Naive thymus-derived CD4-positive, alpha-beta T cell (primary cell): Measurements from ENCODE around the gene FSD2. TPM values are rescaled to one million over a fixed set of nuclear protein-coding genes. Genes with fewer than 3 reads are reported as not detected.

ENCODE experiments used
- ATAC-seq: fragments of 150-1000 bp; cut with Tn5 transposase; 2 replicates; pipeline ENCODE4 v1.10.0; 2021; ENCODE audit warnings: mild to moderate bottlenecking, moderate library complexity
- CTCF ChIA-PET: fragments of 350-600 bp; sonication (Branson Sonifier 250); formaldehyde crosslinking; loops from one replicate; lab custom pipeline; 2021; ENCODE audit warnings: antibody characterized with exemption; lab: Charles Lee
- POLR2A ChIA-PET: fragments of 350-600 bp; sonication (Branson Sonifier 250); formaldehyde crosslinking; loops from one replicate; lab custom pipeline; 2021; ENCODE audit warnings: antibody characterized with exemption, inconsistent platforms; lab: Charles Lee
- DNase-seq, 9 donors: peaks; one replicate each; pipeline versions ENCODE4 v3.0.0 to v3.0.0-alpha.2; 2020 to 2022; ENCODE audit warnings: mixed read lengths in 1 of 9
- H3K27ac ChIP-seq: one replicate; pipeline ENCODE4 v1.7.0; 2013; ENCODE audit warnings: mild to moderate bottlenecking, low read depth, low read length, moderate library complexity
- H3K27me3 ChIP-seq, 2 donors: one replicate each; pipeline ENCODE4 v1.7.0; 2013; ENCODE audit warnings: low read length in 2 of 2, mild to moderate bottlenecking in 2 of 2, moderate library complexity in 2 of 2; ENCODE audit not compliant: control insufficient read depth in 2 of 2, insufficient read depth in 2 of 2
- H3K36me3 ChIP-seq, 3 experiments: 1 replicate in 2 of 3; 2 replicates in 1 of 3; pipeline ENCODE4 v1.7.0; 2013; ENCODE audit warnings: low read length in 3 of 3, mild to moderate bottlenecking in 3 of 3, moderate library complexity in 1 of 3; ENCODE audit not compliant: insufficient read depth in 3 of 3, control insufficient read depth in 2 of 3
- H3K4me1 ChIP-seq, 2 donors: one replicate each; pipeline ENCODE4 v1.7.0; 2013; ENCODE audit warnings: low read length in 2 of 2, mild to moderate bottlenecking in 2 of 2, moderate library complexity in 1 of 2; ENCODE audit not compliant: control insufficient read depth in 2 of 2, insufficient read depth in 2 of 2
- H3K4me3 ChIP-seq: 2 replicates; pipeline ENCODE4 v1.7.0; 2013; ENCODE audit warnings: mild to moderate bottlenecking, low read length
- H3K9me3 ChIP-seq, 3 experiments: 1 replicate in 2 of 3; 2 replicates in 1 of 3; pipeline ENCODE4 v1.7.0; 2013; ENCODE audit warnings: low read length in 3 of 3; ENCODE audit not compliant: control insufficient read depth in 2 of 3
- H3K27ac Mint-ChIP-seq, 9 donors: one replicate each; pipeline ENCODE4 v1.8.0; 2020 to 2022; ENCODE audit warnings: mixed read lengths in 9 of 9, mild to moderate bottlenecking in 8 of 9, moderate library complexity in 5 of 9, inconsistent platforms in 2 of 9
- H3K27me3 Mint-ChIP-seq, 5 donors: one replicate each; pipeline ENCODE4 v1.8.0; 2021 to 2022; ENCODE audit warnings: mixed read lengths in 5 of 5, mild to moderate bottlenecking in 1 of 5
- H3K36me3 Mint-ChIP-seq, 5 donors: one replicate each; pipeline ENCODE4 v1.8.0; 2020 to 2022; ENCODE audit warnings: mixed read lengths in 5 of 5, mild to moderate bottlenecking in 3 of 5, inconsistent platforms in 1 of 5
- H3K4me1 Mint-ChIP-seq, 7 donors: one replicate each; pipeline ENCODE4 v1.8.0; 2020 to 2022; ENCODE audit warnings: mixed read lengths in 7 of 7, mild to moderate bottlenecking in 3 of 7, inconsistent platforms in 1 of 7
- H3K4me3 Mint-ChIP-seq, 10 donors: one replicate each; pipeline ENCODE4 v1.8.0; 2020 to 2022; ENCODE audit warnings: mild to moderate bottlenecking in 10 of 10, mixed read lengths in 10 of 10, moderate library complexity in 6 of 10, inconsistent platforms in 2 of 10
- H3K9me3 Mint-ChIP-seq, 11 donors: one replicate each; pipeline ENCODE4 v1.8.0; 2020 to 2022; ENCODE audit warnings: mixed read lengths in 11 of 11, mild to moderate bottlenecking in 4 of 11, inconsistent platforms in 1 of 11, moderate library complexity in 1 of 11
- intact Hi-C, 2 donors: fragments of 100-400 bp; cut with micrococcal nuclease; formaldehyde crosslinking; loops; one replicate each; pipeline ENCODE4 v1.15.1; 2023
- polyA plus RNA-seq, 2 donors: library from polyadenylated mRNA; unstranded; fragments of 300-500 nt; fragmentation: Illumina TruSeq; gene quantifications; one replicate each; pipeline ENCODE4 v1.2.3, GENCODE V29; 2021
- total RNA-seq, 6 experiments: library from RNA in 5 of 6; stranded (reverse) in 5 of 6; gene quantifications; 1 replicate in 5 of 6; 2 replicates in 1 of 6; pipeline ENCODE4 v1.2.3 and lab custom pipeline; 2021 to 2026

FSD2 gene
- total and polyA plus RNA-seq, 7 experiments from 2014 or later = not detected

GRCh38 chr15:82802497-82802896 is 3.4 kb downstream of the FSD2 start:
- no peak for DNase-seq
- no peaks in the 10 kb centered on the region for H3K9me3 Mint-ChIP-seq
- POLR2A ChIA-PET = no interaction called here
- H3K27me3 ChIP-seq = no peaks in the 10 kb centered on the region
- intact Hi-C loops = no loop called here
- no peaks in the 10 kb centered on the region for H3K4me1 ChIP-seq
- no peaks in the 10 kb centered on the region for H3K4me1 Mint-ChIP-seq
- H3K27me3 Mint-ChIP-seq = peaks cover 17 to 74% (median 22%) of the 10 kb centered on the region in 5 donors
- CTCF ChIA-PET = no interaction called here
- no peak overlapping the region for H3K27ac Mint-ChIP-seq
- H3K4me3 Mint-ChIP-seq = no peak overlapping the region
- H3K27ac ChIP-seq = no peak overlapping the region
- H3K4me3 ChIP-seq = no peak overlapping the region
- H3K36me3 ChIP-seq = no peaks in the 10 kb centered on the region
- H3K36me3 Mint-ChIP-seq = peaks cover 0 to 5% (median 0%) of the 10 kb centered on the region in 5 donors
- no peaks in the 10 kb centered on the region for H3K9me3 ChIP-seq
- no peak for ATAC-seq

GRCh38 chr15:82799183-82799841 is 6.6 kb downstream of the FSD2 start:
- H3K27ac Mint-ChIP-seq = no peak overlapping the region
- no peak for ATAC-seq

DNA sequence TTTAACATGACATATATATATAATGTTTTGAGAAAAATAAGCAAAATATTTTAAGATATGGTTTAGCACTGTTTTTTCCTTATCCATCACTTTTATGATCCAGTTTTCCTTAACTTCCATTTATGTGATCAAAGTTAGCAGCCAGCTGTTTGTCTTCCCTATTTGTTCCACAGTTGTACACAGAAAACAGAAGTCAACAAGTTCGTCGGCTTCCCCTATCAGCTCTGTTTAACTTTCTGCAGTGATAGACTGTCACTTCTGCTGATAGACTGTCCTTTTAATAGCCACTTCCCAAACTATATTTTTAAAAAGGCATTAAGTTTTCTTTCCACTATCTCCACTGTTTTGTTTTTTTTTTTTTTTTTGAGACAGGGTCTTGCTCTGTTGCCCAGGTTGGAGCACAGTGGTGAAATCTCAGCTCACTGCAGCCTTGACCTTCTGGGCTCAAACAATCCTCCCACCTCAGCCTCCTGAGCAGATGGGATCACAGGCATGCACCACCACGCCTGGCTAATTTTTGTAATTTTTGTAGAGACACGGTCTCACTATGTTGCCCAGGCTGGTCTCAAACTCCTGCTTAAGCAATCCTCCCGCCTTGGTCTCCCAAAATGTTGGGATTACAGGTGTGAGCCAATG is 7.2 kb downstream of the FSD2 start:
- no peak for DNase-seq
- H3K9me3 Mint-ChIP-seq = peaks cover 0 to 9% (median 4%) of the 10 kb centered on the region in 11 donors
- no peak for ATAC-seq
- ChIA-PET POLR2A (no interaction called here), CTCF (no interaction called here)
- Histone ChIP-seq H3K4me3 (no peak overlapping the region), H3K9me3 (no peaks in the 10 kb centered on the region), H3K4me1 (no peaks in the 10 kb centered on the region), H3K27me3 (no peaks in the 10 kb centered on the region), H3K36me3 (no peaks in the 10 kb centered on the region), H3K27ac (no peak overlapping the region)
- no peak overlapping the region for H3K4me3 Mint-ChIP-seq
- peaks cover 19 to 63% (median 25%) of the 10 kb centered on the region in 5 donors for H3K27me3 Mint-ChIP-seq
- H3K4me1 Mint-ChIP-seq = peaks cover 0 to 1% (median 0%) of the 10 kb centered on the region in 7 donors
- no peak overlapping the region for H3K27ac Mint-ChIP-seq
- intact Hi-C loops = no loop called here
- peaks cover 0 to 13% (median 8%) of the 10 kb centered on the region in 5 donors for H3K36me3 Mint-ChIP-seq

More at GRCh38 chr15:82799183-82799841, 6.6 kb downstream of the FSD2 start:
- H3K4me3 Mint-ChIP-seq = no peak overlapping the region
- H3K36me3 ChIP-seq = no peaks in the 10 kb centered on the region
- peaks cover 0 to 3% (median 1%) of the 10 kb centered on the region in 11 donors for H3K9me3 Mint-ChIP-seq
- H3K4me1 Mint-ChIP-seq = peaks cover 0 to 1% (median 0%) of the 10 kb centered on the region in 7 donors
- no peaks in the 10 kb centered on the region for H3K9me3 ChIP-seq
- H3K27me3 Mint-ChIP-seq = peaks cover 18 to 62% (median 22%) of the 10 kb centered on the region in 5 donors
- no peak overlapping the region for H3K4me3 ChIP-seq
- no peaks in the 10 kb centered on the region for H3K27me3 ChIP-seq
- peaks cover 0 to 7% (median 5%) of the 10 kb centered on the region in 5 donors for H3K36me3 Mint-ChIP-seq
- CTCF ChIA-PET = no interaction called here
- H3K27ac ChIP-seq = no peak overlapping the region
- POLR2A ChIA-PET = no interaction called here
- intact Hi-C loops = no loop called here
- DNase-seq = no peak
- no peaks in the 10 kb centered on the region for H3K4me1 ChIP-seq

- Mint-ChIP-seq H3K36me3 (peaks cover 0 to 14% (median 8%) of the 10 kb centered on the region in 5 donors), H3K4me1 (peaks cover 0 to 1% (median 0%) of the 10 kb centered on the region in 7 donors), H3K9me3 (peaks cover 0 to 13% (median 6%) of the 10 kb centered on the region in 11 donors), H3K27me3 (peaks cover 16 to 61% (median 25%) of the 10 kb centered on the region in 5 donors), H3K27ac (no peak overlapping the region), H3K4me3 (no peak overlapping the region)
- POLR2A ChIA-PET = no interaction called here
- no peak for ATAC-seq
- intact Hi-C loops = no loop called here
- Histone ChIP-seq H3K27me3 (no peaks in the 10 kb centered on the region), H3K4me1 (no peaks in the 10 kb centered on the region), H3K9me3 (no peaks in the 10 kb centered on the region), H3K27ac (no peak overlapping the region), H3K36me3 (no peaks in the 10 kb centered on the region), H3K4me3 (no peak overlapping the region)
- CTCF ChIA-PET = no interaction called here
- DNase-seq = no peak
These were observed 7.8 kb downstream of the FSD2 start for GRCh38 chr15:82798104-82798503.

DNA sequence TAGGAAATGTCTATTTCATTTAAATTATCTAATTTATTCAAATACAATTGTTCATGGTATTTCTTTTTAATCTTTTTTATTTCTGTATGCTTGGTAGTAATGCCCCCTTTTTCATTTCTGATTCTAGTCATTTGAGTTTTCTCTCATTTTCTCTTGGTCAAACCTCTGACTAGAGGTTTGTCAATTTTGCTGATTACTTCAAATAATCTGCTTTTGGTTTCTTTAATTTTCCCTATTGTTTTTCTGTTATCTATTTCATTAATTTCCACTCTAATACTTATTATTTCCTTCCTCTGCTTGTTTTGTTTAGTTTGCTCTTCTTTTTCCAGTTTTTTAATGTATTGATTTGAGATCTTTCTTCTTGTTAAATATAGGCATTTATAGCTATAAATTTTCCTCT is 12.1 kb downstream of the FSD2 start:
- Mint-ChIP-seq H3K27me3 (peaks cover 0 to 32% (median 5%) of the 10 kb centered on the region in 5 donors), H3K27ac (no peak overlapping the region), H3K36me3 (peaks cover 0 to 9% (median 6%) of the 10 kb centered on the region in 5 donors), H3K4me3 (no peak overlapping the region), H3K4me1 (peaks cover 0 to 1% (median 0%) of the 10 kb centered on the region in 7 donors), H3K9me3 (peaks cover 0 to 13% (median 6%) of the 10 kb centered on the region in 11 donors)
- intact Hi-C loops = no loop called here
- no peak for DNase-seq
- Histone ChIP-seq H3K27me3 (no peaks in the 10 kb centered on the region), H3K9me3 (no peaks in the 10 kb centered on the region), H3K4me1 (no peaks in the 10 kb centered on the region), H3K36me3 (no peaks in the 10 kb centered on the region), H3K4me3 (no peak overlapping the region), H3K27ac (no peak overlapping the region)
- POLR2A ChIA-PET = no interaction called here
- ATAC-seq = no peak
- CTCF ChIA-PET = no interaction called here

DNA sequence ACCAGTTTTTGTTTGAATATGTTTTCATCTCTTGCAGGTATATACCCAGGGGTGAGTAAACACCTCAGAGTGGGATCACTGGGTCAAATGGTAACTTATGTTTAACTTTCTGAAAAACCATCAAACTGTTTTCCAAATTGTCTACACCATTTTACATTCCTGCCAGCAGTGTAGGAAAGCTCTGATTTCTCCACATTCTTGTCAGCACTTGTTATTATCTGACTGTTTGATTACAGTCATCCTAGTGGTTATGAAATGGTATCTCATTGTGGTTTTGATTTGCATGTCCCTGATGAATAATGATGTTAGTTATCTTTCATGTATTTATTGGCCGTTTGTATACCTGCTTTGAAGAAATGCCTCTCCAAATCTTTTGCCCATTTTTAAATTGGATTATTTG is 13.8 kb downstream of the FSD2 start:
- Histone ChIP-seq H3K27me3 (no peaks in the 10 kb centered on the region), H3K36me3 (no peaks in the 10 kb centered on the region), H3K9me3 (no peaks in the 10 kb centered on the region), H3K27ac (no peak overlapping the region), H3K4me3 (no peak overlapping the region), H3K4me1 (no peaks in the 10 kb centered on the region)
- Mint-ChIP-seq H3K4me1 (peaks cover 0 to 1% (median 0%) of the 10 kb centered on the region in 7 donors), H3K9me3 (peaks cover 0 to 13% (median 6%) of the 10 kb centered on the region in 11 donors), H3K27me3 (peaks cover 0 to 26% (median 5%) of the 10 kb centered on the region in 5 donors), H3K36me3 (peaks cover 0 to 9% (median 6%) of the 10 kb centered on the region in 5 donors), H3K4me3 (no peak overlapping the region), H3K27ac (no peak overlapping the region)
- ATAC-seq (no peak), DNase-seq (no peak)
- CTCF ChIA-PET = no interaction called here
- intact Hi-C loops = no loop called here
- POLR2A ChIA-PET = no interaction called here
